HL-60 (cell line): ENCODE data around the gene LCN6.

Experiments used
- DNase-seq, 2 experiments: peaks; one replicate each; pipeline ENCODE4 v3.0.0-alpha.2; 2010 to 2020; ENCODE audit warnings: low read depth in 1 of 2, low spot score in 1 of 2
- H3K27ac ChIP-seq: fragments of 250-450 bp; sonication (Bioruptor Pico); replicated peaks from 2 replicates; pipeline ENCODE4 v1.5.1; 2020; ENCODE audit warnings: mild to moderate bottlenecking, moderate library complexity
- H3K27me3 ChIP-seq: fragments of 250-450 bp; sonication (Bioruptor Pico); 2 replicates; pipeline ENCODE4 v1.5.1; 2021; ENCODE audit warnings: mild to moderate bottlenecking, moderate library complexity; ENCODE audit not compliant: insufficient read depth, poor library complexity, severe bottlenecking
- H3K4me3 ChIP-seq: replicated peaks from 2 replicates; pipeline ENCODE4 v1.5.1; 2011; ENCODE audit warnings: mild to moderate bottlenecking, control low read depth, low read length; ENCODE audit not compliant: insufficient read depth
- GABPA ChIP-seq: IDR thresholded peaks from 2 replicates; pipeline ENCODE4 v1.6.1; 2012; ENCODE audit warnings: low read depth
- POLR2AphosphoS5 ChIP-seq: IDR thresholded peaks from 2 replicates; pipeline ENCODE4 v1.6.1; 2012; ENCODE audit warnings: low read depth
- REST ChIP-seq: IDR thresholded peaks from 2 replicates; pipeline ENCODE4 v1.6.1; 2012; ENCODE audit warnings: low read depth; ENCODE audit not compliant: insufficient replicate concordance
- SPI1 ChIP-seq: IDR thresholded peaks from 2 replicates; pipeline ENCODE4 v1.6.1; 2012; ENCODE audit warnings: low read depth, mild to moderate bottlenecking, borderline replicate concordance
- TF ChIP-seq, protein P1 (sequence below): IDR thresholded peaks from one replicate; pipeline ENCODE4 v1.5.1; 2011; ENCODE audit warnings: low read length, control low read depth, inconsistent platforms; ENCODE audit not compliant: insufficient read depth

The LCN6 gene

DNA sequence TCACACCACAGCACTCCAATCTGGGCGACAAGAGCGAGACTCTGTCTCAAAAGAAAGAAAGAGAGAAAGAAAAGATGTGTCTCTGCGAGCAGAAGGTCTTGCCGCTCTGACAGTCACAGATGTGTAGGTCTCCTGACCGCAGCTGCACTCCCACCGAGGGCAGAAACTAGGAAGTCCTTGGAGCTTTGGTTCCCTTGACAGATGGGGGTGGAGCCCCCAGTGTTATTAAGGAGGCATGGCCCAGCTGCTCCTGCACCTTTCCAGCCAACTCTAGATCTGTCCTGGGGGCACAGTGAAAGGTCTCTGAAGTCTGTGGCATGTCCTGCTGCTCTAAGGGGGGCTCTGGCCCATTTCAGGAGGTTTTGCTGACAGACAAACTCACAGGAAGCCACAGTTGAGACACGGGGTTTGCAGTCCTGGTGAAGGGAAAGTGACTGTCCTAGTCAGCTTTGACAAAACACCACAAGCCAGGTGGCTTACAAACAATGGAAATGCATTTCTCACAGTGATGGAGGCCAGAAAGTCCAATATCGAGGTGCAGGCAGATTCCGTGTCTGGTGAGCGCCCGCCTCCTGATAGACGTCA lies 45.0 kb downstream of the LCN6 start:
- Histone ChIP-seq H3K27me3 (no peaks in the 10 kb centered on the region), H3K27ac (no peak overlapping the region), H3K4me3 (no peak overlapping the region)
- peak in 1 of 2 experiments; percentile 82 for DNase-seq
- TF ChIP-seq, protein P1, sequence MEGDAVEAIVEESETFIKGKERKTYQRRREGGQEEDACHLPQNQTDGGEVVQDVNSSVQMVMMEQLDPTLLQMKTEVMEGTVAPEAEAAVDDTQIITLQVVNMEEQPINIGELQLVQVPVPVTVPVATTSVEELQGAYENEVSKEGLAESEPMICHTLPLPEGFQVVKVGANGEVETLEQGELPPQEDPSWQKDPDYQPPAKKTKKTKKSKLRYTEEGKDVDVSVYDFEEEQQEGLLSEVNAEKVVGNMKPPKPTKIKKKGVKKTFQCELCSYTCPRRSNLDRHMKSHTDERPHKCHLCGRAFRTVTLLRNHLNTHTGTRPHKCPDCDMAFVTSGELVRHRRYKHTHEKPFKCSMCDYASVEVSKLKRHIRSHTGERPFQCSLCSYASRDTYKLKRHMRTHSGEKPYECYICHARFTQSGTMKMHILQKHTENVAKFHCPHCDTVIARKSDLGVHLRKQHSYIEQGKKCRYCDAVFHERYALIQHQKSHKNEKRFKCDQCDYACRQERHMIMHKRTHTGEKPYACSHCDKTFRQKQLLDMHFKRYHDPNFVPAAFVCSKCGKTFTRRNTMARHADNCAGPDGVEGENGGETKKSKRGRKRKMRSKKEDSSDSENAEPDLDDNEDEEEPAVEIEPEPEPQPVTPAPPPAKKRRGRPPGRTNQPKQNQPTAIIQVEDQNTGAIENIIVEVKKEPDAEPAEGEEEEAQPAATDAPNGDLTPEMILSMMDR: no peak
- TF ChIP-seq SPI1 (peak; percentile 71; the same call in 1 of the 2 replicates), POLR2AphosphoS5 (no peak), GABPA (no peak)

DNA sequence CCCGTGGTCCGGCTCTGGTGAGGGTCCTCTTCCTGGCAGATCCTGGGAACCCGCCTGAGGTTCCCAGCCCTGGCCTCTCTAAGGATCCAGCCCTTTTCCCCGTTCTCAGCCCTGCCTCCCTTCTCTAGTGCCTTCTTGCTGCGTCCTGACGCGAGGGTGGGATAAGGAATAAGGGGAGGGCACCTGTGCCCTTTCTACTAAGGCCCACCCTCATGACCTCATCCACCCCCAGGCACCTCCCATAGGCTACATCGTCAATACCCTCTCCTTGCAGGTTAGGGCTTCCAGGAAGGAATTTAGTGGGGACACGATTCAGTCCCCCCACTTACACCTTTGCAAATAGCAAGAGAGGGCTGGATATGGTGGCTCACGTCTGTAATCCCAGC lies 46.7 kb downstream of the LCN6 start:
- Histone ChIP-seq H3K4me3 (no peak overlapping the region), H3K27ac (no peak overlapping the region), H3K27me3 (no peaks in the 10 kb centered on the region)
- TF ChIP-seq REST (no peak), POLR2AphosphoS5 (no peak)
- DNase-seq: no peak

DNA sequence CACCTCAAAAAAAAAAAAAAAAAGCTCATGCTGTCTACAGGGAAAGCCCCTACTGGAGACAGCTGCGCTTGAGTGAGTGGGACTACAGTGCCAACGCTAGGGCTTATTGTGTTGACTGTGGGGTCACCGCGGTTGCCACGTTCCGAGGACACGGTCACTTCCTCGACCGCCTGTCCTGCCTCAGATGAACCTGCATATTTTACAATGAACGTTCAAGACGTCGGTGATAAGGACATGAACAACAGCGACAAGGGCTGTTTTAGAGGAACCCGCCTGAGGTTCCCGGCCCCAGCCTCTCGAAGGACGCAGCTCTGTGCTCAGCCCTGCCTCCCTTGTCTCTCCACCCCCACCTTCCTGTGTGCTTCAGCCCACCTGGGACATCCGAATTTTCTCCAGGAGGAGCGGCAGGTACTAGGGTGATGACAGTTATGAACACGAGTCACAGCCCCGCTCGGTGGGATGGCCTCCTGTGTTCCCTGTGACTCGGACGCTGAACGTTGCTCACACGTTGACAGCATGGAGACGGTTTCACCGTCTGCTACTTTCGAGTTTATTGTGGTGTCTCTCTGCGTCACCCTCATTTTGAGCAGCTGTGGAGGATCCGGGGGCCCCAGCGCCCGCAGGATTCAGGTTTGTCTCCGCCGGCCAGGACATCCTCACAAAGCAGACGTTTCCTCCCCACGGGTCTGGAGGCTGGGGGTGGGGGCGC lies 47.2 kb downstream of the LCN6 start:
- Histone ChIP-seq H3K27ac (no peak overlapping the region), H3K4me3 (no peak overlapping the region), H3K27me3 (no peaks in the 10 kb centered on the region)
- no peak for DNase-seq
- TF ChIP-seq REST (no peak), POLR2AphosphoS5 (no peak), GABPA (no peak), SPI1 (no peak)
- TF ChIP-seq, protein P1: no peak

GRCh38 chr9:136700304-136700703 lies 48.0 kb downstream of the LCN6 start:
- no peaks in the 10 kb centered on the region for H3K27me3 ChIP-seq
- TF ChIP-seq SPI1: no peak
- no peak for TF ChIP-seq GABPA
- TF ChIP-seq POLR2AphosphoS5: no peak
- TF ChIP-seq, protein P1: no peak
- no peak for TF ChIP-seq REST
- no peak overlapping the region for H3K27ac ChIP-seq
- no peak for DNase-seq
- no peak overlapping the region for H3K4me3 ChIP-seq
